HL-60 (cell line): ENCODE data around the gene GFY.

Experiments used
- DNase-seq, 2 experiments: peaks; one replicate each; pipeline ENCODE4 v3.0.0-alpha.2; 2010 to 2020; ENCODE audit warnings: low read depth in 1 of 2, low spot score in 1 of 2
- H3K27ac ChIP-seq: fragments of 250-450 bp; sonication (Bioruptor Pico); replicated peaks from 2 replicates; pipeline ENCODE4 v1.5.1; 2020; ENCODE audit warnings: mild to moderate bottlenecking, moderate library complexity
- H3K27me3 ChIP-seq: fragments of 250-450 bp; sonication (Bioruptor Pico); 2 replicates; pipeline ENCODE4 v1.5.1; 2021; ENCODE audit warnings: mild to moderate bottlenecking, moderate library complexity; ENCODE audit not compliant: insufficient read depth, poor library complexity, severe bottlenecking
- H3K4me3 ChIP-seq: replicated peaks from 2 replicates; pipeline ENCODE4 v1.5.1; 2011; ENCODE audit warnings: mild to moderate bottlenecking, control low read depth, low read length; ENCODE audit not compliant: insufficient read depth
- GABPA ChIP-seq: IDR thresholded peaks from 2 replicates; pipeline ENCODE4 v1.6.1; 2012; ENCODE audit warnings: low read depth
- POLR2AphosphoS5 ChIP-seq: IDR thresholded peaks from 2 replicates; pipeline ENCODE4 v1.6.1; 2012; ENCODE audit warnings: low read depth
- SPI1 ChIP-seq: IDR thresholded peaks from 2 replicates; pipeline ENCODE4 v1.6.1; 2012; ENCODE audit warnings: low read depth, mild to moderate bottlenecking, borderline replicate concordance
- TF ChIP-seq, protein P1 (sequence below): IDR thresholded peaks from one replicate; pipeline ENCODE4 v1.5.1; 2011; ENCODE audit warnings: low read length, control low read depth, inconsistent platforms; ENCODE audit not compliant: insufficient read depth
- TF ChIP-seq, protein P2 (sequence below): IDR thresholded peaks from 2 replicates; pipeline ENCODE4 v1.6.1; 2012; ENCODE audit warnings: low read depth; ENCODE audit not compliant: insufficient replicate concordance

The GFY gene

GRCh38 chr19:49382639-49383038 is 42.5 kb upstream of the GFY start:
- DNase-seq = no peak
- no peak for TF ChIP-seq POLR2AphosphoS5
- TF ChIP-seq, protein P1, sequence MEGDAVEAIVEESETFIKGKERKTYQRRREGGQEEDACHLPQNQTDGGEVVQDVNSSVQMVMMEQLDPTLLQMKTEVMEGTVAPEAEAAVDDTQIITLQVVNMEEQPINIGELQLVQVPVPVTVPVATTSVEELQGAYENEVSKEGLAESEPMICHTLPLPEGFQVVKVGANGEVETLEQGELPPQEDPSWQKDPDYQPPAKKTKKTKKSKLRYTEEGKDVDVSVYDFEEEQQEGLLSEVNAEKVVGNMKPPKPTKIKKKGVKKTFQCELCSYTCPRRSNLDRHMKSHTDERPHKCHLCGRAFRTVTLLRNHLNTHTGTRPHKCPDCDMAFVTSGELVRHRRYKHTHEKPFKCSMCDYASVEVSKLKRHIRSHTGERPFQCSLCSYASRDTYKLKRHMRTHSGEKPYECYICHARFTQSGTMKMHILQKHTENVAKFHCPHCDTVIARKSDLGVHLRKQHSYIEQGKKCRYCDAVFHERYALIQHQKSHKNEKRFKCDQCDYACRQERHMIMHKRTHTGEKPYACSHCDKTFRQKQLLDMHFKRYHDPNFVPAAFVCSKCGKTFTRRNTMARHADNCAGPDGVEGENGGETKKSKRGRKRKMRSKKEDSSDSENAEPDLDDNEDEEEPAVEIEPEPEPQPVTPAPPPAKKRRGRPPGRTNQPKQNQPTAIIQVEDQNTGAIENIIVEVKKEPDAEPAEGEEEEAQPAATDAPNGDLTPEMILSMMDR = no peak
- TF ChIP-seq, protein P2, sequence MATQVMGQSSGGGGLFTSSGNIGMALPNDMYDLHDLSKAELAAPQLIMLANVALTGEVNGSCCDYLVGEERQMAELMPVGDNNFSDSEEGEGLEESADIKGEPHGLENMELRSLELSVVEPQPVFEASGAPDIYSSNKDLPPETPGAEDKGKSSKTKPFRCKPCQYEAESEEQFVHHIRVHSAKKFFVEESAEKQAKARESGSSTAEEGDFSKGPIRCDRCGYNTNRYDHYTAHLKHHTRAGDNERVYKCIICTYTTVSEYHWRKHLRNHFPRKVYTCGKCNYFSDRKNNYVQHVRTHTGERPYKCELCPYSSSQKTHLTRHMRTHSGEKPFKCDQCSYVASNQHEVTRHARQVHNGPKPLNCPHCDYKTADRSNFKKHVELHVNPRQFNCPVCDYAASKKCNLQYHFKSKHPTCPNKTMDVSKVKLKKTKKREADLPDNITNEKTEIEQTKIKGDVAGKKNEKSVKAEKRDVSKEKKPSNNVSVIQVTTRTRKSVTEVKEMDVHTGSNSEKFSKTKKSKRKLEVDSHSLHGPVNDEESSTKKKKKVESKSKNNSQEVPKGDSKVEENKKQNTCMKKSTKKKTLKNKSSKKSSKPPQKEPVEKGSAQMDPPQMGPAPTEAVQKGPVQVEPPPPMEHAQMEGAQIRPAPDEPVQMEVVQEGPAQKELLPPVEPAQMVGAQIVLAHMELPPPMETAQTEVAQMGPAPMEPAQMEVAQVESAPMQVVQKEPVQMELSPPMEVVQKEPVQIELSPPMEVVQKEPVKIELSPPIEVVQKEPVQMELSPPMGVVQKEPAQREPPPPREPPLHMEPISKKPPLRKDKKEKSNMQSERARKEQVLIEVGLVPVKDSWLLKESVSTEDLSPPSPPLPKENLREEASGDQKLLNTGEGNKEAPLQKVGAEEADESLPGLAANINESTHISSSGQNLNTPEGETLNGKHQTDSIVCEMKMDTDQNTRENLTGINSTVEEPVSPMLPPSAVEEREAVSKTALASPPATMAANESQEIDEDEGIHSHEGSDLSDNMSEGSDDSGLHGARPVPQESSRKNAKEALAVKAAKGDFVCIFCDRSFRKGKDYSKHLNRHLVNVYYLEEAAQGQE = no peak
- no peak for TF ChIP-seq GABPA
- TF ChIP-seq SPI1 = no peak
- no peak overlapping the region for H3K4me3 ChIP-seq
- H3K27ac ChIP-seq = no peak overlapping the region
- H3K27me3 ChIP-seq = no peaks in the 10 kb centered on the region

DNA sequence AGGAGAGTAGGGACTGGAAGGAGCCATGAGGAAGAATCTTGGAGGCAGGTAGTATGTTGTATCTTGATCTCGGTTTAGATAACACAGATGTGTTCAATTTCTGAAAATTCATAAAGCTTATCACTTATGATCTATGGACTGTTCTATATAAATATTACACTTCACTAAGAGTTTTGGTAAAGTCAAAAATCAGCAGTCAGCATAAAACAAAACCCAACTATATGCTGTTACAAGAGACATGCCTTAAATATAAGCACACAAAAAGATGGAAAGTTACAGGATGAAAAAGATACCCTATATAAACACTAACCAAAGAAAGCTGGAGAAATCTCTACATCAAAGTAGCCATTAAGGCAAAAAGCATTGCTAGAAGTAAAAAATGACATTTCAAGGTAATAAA is 41.6 kb upstream of the GFY start:
- Histone ChIP-seq H3K27ac (no peak overlapping the region), H3K4me3 (no peak overlapping the region), H3K27me3 (no peaks in the 10 kb centered on the region)
- TF ChIP-seq GABPA (no peak), POLR2AphosphoS5 (no peak), SPI1 (no peak)
- TF ChIP-seq, protein P2 = no peak
- TF ChIP-seq, protein P1 = no peak
- DNase-seq = no peak

DNA sequence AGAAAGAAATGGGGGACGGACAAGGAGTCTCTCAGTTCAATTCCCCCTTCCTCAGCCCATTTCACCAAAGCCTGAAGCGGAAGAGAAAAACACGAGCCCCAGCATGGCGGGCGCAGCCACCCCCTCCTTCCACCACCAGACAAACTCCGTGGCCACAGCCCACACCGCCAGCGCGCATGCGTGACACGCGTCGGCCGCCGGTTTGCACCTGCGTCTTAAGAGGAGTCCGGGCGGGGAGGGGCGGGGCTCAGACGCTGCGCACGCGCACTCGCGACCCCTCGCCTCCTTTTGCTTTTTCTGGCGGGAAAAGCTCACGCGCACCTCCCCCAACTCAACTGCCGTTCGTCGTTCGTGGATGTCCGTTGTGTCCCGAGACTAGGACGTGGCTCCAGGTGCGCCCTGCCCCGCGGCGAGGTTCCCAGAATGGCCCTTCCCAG is 37.2 kb upstream of the GFY start, which contains the start of gene KASH5:
KASH5 (plus strand) TSS at position 314 of the 437 bp plus-strand sequence. CDS start 2,635 bp downstream, outside the sequence.
- Histone ChIP-seq H3K4me3 (no peak within 1 kb of the TSS), H3K27me3 (peaks cover 3% of the 10 kb centered on the region), H3K27ac (no peak within 1 kb of the TSS)
- DNase-seq = no peak
- TF ChIP-seq GABPA (no peak), POLR2AphosphoS5 (no peak), SPI1 (no peak)
- TF ChIP-seq, protein P1 = no peak
- TF ChIP-seq, protein P2 = no peak
